BE2C (cell line): ENCODE data around the gene STAT6.

ENCODE experiments used
- DNase-seq: peaks from one replicate; pipeline ENCODE4 v3.0.0-alpha.2; 2020
- H3K27me3 ChIP-seq: fragments of 250-450 bp; sonication (Bioruptor Pico); 2 replicates; pipeline ENCODE4 v1.5.1; 2020; ENCODE audit warnings: mild to moderate bottlenecking
- H3K36me3 ChIP-seq: fragments of 250-450 bp; sonication (Bioruptor Pico); 2 replicates; pipeline ENCODE4 v1.5.1; 2020; ENCODE audit warnings: mild to moderate bottlenecking
- H3K4me1 ChIP-seq: fragments of 250-450 bp; sonication (Bioruptor Pico); 2 replicates; pipeline ENCODE4 v1.5.1; 2020
- H3K4me3 ChIP-seq: 2 replicates; pipeline ENCODE4 v1.5.1; 2011; ENCODE audit warnings: low read depth, low read length
- H3K9me3 ChIP-seq: fragments of 250-450 bp; sonication (Bioruptor Pico); 2 replicates; pipeline ENCODE4 v1.5.1; 2020
- CTCF ChIP-seq: IDR thresholded peaks from 2 replicates; pipeline ENCODE4 v1.5.1; 2012; ENCODE audit warnings: mild to moderate bottlenecking, low read depth, low read length

The STAT6 gene

GRCh38 chr12:57142121-57142520 lies 31.0 kb upstream of the STAT6 start:
- Histone ChIP-seq H3K4me1 (no peaks in the 10 kb centered on the region), H3K4me3 (no peak overlapping the region), H3K36me3 (peaks cover 6% of the 10 kb centered on the region; the same call in 1 of the 2 replicates), H3K27me3 (no peaks in the 10 kb centered on the region), H3K9me3 (no peaks in the 10 kb centered on the region)
- no peak for TF ChIP-seq CTCF
- DNase-seq, result no peak

- TF ChIP-seq CTCF, result no peak
- Histone ChIP-seq H3K27me3 (no peaks in the 10 kb centered on the region), H3K4me3 (no peak overlapping the region), H3K9me3 (no peaks in the 10 kb centered on the region), H3K36me3 (peaks cover 6% of the 10 kb centered on the region; the same call in 1 of the 2 replicates), H3K4me1 (no peaks in the 10 kb centered on the region)
- DNase-seq, result no peak
Observed at GRCh38 chr12:57141249-57141648, 30.1 kb upstream of the STAT6 start.

- Histone ChIP-seq H3K4me3 (no peak overlapping the region), H3K36me3 (peaks cover 6% of the 10 kb centered on the region; the same call in 1 of the 2 replicates), H3K9me3 (no peaks in the 10 kb centered on the region), H3K4me1 (no peaks in the 10 kb centered on the region; the same call in none of the 2 replicates), H3K27me3 (no peaks in the 10 kb centered on the region)
- DNase-seq, result no peak
- no peak for TF ChIP-seq CTCF
Observed at GRCh38 chr12:57139796-57140649, 28.9 kb upstream of the STAT6 start.

GRCh38 chr12:57138526-57139272 lies 27.5 kb upstream of the STAT6 start:
- H3K36me3 ChIP-seq, result peaks cover 6% of the 10 kb centered on the region; the same call in 1 of the 2 replicates
- no peak for TF ChIP-seq CTCF
- no peaks in the 10 kb centered on the region for H3K27me3 ChIP-seq
- H3K9me3 ChIP-seq, result no peaks in the 10 kb centered on the region
- no peak for DNase-seq
- H3K4me3 ChIP-seq, result no peak overlapping the region
- H3K4me1 ChIP-seq, result no peaks in the 10 kb centered on the region; the same call in none of the 2 replicates

GRCh38 chr12:57135527-57136326 lies 24.6 kb upstream of the STAT6 start:
- H3K27me3 ChIP-seq, result no peaks in the 10 kb centered on the region
- H3K4me1 ChIP-seq, result no peaks in the 10 kb centered on the region; the same call in none of the 2 replicates
- H3K4me3 ChIP-seq, result no peak overlapping the region
- no peak for DNase-seq
- H3K9me3 ChIP-seq, result no peaks in the 10 kb centered on the region
- peaks cover 6% of the 10 kb centered on the region; the same call in 1 of the 2 replicates for H3K36me3 ChIP-seq
- no peak for TF ChIP-seq CTCF
